Measurements from ENCODE around the gene CDC25C.

DNA sequence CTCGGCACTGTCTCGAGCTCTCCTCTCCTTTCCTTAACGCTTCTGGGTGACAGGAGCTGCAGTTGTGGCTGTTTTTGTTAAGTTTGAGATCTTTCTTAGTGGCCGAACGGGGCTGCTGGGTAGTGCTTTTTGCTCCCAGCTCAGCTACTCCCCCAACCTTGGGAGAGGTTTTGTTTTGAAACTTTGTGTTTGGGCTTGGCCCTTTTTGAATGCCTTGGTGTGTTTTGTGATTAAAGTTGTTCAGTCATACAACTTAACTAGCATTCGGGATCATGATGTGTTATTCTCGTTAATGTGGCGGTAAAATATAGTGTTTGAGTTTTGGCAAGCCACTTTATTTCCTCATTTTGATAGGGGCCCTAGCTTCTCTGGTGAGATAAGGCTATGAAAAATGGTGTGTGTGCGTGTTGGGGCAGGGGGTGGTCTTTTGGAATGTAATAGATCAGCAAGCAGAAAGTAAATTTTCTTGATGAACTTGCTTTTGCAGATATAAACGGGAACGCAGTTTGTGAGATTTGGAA is 22.0 kb upstream of the CDC25C start:
- TF ChIP-seq EZH2 (optimal IDR thresholded peaks at IDR 0.05; ENCODE audit: low read depth, low read length), result no peak
- TF ChIP-seq CTCF (IDR thresholded peaks at IDR 0.05; ENCODE audit: low read length), result no peak
- no peak for TF ChIP-seq EZH2phosphoT487 (IDR thresholded peaks at IDR 0.05; ENCODE audit: low read length)
